RKO (cell line): Measurements from ENCODE around the gene ADAMTS17.

Experiments used
- DNase-seq: peaks from one replicate; pipeline ENCODE4 v3.0.0-alpha.2; 2016; ENCODE audit warnings: low spot score

Gene ADAMTS17

DNA sequence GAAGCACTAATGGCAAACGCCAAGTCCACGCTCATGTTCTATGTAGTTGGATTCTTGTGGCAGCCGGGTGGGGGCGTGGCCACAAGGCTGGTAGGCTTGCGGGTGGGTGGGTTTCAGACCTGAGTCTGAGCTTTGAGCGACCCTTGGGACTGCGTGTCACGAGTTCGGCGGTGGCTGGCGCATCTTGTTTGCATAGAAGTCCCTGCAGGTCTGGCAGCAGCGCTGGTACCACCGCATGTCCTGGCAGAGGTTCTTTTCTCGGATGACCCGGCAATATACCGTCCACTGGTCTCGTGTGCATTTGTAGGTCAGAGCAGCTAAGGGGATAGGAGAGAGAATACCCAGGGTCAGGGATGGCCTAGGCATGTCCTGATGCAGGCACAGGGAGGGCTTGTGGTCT lies 367.5 kb downstream of the ADAMTS17 start:
- no peak for DNase-seq

DNA sequence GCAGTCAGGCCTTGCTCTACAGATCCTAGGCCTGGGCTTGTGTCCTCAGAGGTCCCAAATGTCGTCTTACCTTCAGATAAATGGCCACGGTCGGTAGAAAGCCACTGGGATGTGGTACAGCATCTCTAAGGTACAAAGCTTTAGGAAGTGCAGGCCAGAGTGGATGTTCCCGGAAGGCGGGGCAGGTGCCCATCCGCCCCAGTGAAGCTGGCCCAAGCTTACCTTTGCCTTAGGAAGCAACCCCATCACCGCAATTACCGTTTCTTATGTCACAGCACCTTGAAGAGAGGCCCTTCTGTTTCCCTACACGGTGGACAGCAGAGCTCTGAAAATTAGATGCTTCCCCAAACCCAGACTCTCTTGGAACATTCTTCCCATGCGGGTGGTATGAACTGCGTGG lies 368.4 kb downstream of the ADAMTS17 start:
- no peak for DNase-seq

DNA sequence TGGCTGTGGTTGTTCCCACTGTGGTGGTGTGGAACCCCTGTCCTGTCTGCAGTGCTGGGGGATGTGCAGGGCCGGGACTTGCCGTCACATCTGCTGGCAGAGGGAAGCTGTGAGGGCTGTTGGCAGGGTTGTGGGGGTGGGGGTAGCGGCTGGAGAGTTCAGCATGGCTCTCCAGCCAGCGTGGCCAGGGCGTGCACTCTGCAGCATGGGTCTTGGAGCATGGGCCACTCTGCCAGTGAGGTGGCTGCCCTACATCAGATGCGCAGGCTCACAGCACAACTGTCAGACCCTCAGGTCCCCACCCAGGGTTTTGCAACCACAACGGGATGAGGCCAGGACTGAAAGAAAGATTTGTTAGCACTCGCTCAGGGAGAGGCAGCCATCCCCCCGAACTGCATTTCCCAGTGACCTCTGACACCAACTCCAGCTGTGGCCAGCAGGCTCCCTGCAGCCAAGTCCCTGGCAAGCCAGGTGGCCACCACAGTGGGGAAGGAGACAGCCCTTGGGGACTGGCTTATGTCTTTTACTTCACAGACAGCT lies 370.8 kb downstream of the ADAMTS17 start:
- DNase-seq, result no peak

DNA sequence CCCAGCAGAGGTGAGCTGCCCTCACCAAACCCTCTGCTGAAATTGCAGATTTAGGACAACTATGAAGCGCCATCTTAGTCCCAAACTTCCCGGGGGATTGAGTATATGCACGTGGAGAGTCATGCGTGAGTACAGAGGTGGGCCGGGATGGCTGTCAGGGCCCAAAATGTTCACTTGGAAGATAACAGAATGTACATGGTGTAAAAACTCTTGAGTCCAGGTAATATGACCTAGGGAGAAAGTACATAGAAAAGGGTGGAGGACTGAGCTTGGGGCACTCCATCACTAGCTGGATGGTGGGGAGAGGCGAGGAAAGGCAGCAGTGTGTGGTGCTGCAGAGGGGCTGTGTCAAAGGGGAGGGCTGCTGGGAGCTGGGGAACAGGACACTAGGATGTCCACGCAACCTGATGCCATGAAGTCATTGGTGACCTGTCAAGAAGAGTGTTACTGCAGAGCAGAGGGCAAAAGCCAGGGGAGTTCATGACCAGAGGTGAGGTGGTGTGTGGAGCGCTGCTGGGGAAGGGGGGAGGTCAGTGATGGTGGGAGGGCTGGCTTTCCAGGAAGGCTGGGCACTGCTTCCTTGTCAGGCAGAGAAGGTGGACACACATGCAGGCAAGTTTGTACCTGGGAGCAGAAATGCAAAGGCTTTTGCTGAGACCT lies 372.4 kb downstream of the ADAMTS17 start:
- DNase-seq, result no peak

DNA sequence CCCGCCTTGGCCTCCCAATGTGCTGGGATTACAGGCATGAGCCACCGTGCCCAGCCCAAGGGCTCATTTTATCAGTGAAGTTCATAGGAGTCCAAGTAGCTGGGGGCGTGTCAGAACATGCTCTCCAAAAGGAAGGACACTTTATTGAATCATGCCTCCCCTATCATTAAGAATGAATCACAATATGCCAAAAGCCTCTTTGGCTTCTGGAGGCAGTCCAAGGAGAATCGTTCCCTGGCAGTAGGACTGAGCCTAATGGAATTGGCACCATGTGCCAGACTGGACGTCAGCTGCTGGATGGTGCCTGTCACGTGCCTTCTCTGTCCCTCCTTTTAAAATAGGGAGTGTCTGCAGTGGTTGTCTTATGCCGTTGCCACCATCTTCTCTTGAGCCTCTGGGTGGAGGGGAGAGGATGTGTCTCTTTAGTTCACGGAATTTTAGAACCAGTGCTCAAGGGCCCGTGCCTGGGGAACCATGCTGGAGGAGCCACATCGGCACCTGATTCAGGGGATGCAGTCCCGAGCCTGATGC lies 373.9 kb downstream of the ADAMTS17 start:
- DNase-seq, result peak; percentile 1

DNA sequence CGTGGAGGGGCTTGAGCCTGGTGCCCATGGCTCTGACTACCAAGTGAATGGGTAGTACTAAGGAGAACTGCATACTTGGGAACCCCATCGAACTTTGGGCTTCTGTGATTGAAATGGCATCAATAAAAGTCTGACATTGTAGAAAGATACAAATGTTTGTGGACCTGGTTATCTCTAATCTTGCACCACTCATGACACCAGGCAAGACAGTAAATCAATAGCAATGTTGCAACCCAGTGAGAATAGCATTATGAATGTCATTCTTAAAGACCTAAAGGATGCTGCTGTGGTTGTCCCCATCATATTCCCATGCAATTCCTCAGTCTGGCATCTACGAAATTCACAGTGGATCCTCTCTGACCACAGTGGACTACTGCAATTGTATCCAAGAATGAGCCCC lies 375.0 kb downstream of the ADAMTS17 start:
- no peak for DNase-seq

DNA sequence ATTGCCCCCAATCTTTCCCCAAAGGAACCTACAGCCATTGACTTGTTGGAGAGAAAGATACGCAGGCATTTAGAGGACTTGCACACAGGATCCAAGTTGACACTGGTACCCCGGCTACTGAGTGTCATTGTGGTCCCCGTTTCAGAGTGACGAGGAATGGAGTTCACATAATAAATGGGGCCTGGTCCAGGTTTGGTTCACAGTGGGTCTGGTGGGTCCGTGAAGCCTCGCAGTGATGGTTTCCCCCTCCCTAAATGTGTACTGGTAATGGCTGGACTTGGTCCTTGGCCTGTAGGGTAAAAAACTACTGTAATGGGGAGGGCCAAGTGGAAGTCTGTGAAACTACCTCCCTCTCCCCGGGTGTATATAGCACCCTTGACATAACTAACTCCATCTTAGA lies 376.4 kb downstream of the ADAMTS17 start:
- no peak for DNase-seq

DNA sequence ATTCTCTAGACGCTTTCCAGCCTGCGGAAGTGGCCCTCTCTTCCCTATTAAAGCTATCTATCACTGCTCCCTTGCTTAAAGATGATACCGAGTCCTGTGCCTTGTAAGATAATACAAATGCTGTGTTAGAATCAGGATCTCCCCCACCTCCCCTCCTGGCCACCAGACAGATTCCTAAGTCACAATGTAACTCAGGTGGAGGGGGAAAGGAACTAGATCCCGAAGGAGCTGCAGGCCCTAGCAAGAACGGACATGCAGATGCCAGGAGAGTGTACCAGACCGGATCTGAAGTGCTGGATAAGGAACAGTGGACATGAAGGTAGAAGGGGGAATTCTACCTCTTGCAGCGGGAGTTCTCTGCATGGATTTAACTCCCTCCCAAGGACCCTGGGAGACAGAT lies 377.8 kb downstream of the ADAMTS17 start:
- DNase-seq, result no peak

DNA sequence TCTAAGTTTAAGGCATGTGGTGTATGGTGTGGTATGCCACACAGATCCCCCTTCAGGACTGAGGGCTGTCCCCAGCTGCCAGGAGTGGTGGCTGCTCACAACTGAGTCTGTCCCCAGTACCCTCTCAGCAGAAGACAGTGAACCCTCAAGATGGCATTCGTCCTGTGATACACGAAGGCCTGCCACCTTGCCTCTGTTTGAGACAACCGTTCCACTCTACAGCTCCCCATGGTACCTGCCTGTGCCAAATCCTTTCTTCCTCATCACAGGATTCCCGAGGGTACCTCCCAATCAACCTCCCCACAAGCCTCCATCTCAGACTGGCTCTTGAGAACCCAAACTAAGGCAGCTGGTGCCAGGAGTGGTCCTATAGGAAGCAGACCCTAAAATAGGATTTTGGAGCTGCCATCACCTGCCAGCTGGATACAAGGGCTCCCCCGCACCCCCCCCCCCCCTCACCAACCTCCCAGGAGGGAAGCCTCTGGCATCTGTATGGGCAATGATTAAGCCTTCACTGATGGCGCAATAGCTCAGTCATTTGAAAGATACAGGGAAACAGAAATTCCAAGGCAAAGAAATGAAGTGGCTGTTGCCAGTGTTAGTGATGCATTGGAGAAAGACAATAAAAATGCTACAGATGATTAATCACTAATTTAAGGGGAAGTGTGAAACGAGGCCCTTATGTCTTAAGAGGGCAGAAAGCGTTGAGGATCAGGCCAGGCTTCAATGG lies 378.5 kb downstream of the ADAMTS17 start:
- DNase-seq, result no peak

DNA sequence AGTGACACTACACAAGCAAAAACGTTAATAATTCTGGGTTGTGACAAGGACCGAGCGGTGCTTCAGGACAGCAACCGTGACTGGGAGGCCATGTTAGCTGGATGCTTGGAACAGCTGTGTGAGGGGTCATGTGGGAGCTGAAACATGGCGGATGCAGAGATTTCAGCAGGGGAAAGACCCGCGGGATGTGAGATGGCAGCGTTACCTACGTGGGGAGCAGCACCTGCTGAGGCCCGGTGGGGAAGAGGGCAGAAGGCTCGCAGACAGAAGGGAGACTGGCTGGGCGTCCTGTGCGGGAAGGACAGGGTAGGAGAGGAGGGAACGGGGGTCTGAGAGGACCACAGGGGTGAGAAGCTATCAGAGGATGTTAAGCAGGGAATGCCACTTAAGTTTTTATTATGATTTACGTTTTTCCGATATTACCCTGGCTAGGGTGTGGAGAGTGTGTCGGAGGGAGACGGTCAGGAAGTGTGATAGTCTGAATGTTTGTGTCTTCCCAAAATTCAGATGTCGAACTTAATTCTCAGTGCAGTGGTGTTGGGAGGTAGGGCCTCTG lies 379.7 kb downstream of the ADAMTS17 start:
- no peak for DNase-seq

DNA sequence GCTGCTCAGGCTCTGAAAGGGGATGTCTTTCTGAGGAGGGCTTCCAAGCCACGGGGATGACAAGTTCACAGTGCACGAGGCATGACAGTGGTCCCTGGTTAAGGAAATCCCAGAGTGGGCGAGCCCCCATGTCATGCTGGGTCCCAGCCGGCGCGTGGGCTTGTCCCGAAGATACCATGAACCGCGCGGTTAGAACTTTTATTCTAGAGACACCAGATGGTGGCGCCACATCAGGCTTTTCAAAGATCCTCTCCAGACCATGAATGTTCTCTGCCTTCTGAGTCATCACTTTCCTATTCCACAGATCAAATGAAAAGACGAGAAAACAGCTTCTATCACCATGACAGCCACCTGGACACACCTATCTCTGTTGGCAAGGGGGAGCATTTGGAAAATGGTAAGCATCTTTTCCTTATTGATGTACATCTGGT lies 380.7 kb downstream of the ADAMTS17 start:
- no peak for DNase-seq

DNA sequence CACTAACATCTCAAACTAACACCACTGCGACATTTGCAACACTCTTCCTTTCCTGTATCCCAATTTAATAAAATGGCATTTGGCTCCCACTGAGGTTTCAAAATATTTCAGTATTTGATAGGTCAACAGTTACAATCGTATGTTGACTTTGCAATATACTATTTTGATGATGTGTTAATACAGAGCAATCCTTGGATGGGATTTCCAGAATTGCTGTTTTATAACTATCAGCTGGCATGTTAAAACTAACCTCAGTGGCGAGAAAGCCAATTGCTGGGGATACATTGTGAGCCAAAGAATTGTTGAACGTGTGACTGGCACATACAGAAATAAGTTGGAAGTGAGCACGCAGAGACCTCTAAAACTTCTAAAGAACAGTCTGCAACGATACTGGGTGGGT lies 382.4 kb downstream of the ADAMTS17 start:
- no peak for DNase-seq

DNA sequence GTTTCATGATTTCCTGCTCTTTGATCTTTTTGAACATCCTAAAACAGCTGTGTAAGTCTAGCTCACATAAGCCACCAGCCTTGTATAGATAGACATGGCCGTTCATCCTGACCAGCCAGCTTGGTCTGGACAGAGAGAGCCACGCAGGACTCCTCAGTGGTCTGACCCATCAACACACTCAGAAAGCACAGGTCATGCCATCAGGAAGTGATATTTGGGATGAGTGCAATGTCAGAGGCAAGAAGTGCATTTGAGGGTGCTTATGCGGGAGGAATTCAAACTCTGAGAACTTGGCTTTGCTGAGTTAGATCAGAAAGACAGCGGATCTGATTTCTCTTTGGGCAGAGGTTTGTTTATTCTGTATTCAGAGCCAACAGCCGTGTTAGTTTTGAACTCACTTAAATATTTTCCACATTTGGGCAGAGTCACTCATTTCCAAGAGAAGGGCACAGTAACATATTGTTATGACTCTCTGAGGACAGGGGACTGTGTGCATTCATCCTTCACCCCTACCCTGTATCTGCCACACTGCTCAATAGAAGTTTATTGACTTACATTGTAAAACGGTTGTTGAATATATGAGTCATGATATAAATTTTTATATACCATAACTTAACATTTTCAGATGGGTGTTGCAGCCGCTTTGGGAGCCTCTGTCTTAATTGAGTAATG lies 383.2 kb downstream of the ADAMTS17 start:
- DNase-seq, result no peak

DNA sequence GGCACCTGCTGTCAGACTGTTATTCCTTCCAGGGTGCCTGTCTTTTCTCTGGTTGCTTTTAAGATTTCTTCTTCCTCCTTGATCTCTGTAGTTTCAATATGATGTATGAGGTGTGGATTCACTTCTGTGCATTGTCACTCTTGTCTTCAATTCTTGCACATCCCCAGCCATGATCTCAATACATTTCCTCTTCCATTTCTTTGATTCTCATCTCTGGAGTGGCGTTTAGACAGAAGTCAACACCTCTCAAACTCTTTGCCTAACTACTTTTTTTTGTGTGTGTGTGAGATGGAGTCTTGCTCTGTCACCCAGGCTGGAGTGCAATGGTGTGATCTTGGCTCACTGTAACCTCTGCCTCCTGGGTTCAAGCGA lies 384.1 kb downstream of the ADAMTS17 start:
- DNase-seq, result no peak

DNA sequence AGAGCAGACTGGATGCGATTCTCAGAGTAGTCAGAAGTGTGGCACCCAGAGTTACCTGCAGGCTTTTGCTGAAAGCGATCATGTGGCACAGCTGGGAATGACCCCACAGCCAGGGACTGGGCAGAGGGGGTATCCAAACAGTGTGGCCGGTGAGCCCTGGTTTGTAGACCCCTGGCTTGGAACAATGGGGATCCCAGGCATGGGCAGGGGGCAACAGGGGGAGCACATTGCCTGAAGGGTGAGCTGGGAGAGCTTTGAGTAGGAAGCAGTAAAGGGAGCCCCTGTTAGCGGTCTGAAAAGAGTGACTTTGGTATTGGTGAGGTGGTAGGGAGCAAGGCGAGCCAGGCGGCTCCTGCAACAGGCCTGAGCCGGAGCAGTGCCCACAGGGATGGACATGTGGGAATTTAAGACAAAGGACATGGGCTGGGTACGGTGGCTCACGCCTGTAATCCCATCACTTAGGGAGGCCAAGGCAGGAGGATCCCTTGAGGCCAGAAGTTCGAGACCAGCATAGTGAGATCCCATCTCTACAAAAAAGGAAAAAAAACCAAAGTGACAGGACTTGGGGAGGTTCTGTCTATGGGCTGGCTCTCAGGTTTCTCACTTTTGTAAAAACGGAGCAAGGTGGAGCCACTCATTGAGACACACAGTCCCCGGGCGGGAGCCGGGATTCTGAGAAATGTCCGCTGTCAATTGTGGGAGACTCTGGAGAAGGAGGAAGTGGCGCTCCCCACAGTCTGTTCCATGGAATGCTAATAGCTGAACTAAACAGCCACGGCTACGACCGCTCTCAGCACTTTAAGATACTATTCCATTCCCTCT lies 384.7 kb downstream of the ADAMTS17 start:
- DNase-seq, result no peak

DNA sequence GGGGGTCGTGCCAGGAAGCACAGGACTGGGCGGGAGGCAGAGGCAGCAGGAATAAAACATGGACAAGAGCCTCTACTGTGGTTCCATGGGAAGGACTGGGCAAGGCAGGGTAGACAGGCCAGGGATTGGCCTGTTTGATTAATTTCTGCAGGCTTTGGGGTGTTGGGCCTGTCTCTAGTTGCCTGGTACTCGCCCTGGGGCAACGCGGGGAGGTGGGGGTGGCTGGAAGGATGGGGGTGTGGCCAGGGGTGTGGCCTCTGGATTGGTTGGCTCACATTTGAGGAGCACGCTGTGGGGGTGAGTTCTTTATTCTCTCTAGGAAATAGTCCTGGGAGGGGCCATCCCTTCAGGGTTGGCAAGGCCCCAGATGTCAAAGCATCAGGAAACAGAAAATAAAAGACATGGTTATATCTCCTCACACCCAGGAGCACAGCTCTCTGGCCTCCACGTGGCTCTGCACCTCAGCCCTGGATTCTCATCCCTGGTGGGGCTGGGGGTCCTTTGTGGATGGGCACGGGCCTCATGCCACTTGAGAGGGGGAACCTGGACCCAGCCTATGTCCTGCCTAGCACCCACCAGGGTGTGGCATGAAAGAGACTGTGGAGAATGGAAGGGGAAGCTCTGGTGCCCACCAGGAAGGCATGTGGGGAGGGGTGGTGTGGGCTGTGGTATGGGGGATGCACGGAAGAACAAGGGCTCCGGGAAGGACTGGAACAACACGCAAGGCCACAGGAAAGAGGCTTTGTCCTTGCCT lies 385.6 kb downstream of the ADAMTS17 start:
- no peak for DNase-seq

DNA sequence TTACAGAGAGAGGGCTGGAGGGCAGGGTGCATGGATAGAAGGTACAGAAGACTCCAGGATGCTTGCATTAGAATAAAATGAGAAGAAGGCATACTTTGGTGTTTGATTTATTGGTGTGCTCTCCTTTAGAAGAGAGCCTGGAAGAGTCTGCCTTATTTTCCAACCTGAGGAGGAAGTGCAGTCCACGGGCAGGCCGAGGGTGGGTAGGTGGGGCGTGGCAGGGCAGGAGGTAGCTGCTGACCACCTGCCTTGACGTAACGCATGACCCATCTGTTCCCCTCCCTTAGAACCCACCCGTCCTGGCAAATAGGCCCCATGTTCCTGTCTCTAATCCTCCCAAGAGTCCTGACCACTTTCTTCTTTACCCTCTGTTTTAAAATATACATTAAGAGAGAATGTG lies 386.2 kb downstream of the ADAMTS17 start:
- no peak for DNase-seq

DNA sequence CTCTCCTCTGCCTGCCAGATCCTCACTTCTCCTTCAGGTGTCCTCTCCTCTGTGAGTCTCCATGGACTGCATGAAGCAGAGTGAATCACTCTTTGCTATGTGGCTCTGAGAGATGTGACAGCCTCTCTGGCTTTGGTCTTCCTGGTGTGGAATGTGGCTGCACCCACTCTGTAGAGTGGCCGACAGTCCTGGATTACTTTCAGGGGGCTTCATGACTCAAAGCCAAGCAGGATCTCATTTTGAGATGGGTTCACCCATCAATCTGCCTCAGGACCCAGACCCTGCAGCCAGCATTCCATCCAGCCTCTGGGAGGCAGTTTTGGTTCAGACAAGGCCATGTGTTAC lies 386.6 kb downstream of the ADAMTS17 start:
- DNase-seq, result no peak

DNA sequence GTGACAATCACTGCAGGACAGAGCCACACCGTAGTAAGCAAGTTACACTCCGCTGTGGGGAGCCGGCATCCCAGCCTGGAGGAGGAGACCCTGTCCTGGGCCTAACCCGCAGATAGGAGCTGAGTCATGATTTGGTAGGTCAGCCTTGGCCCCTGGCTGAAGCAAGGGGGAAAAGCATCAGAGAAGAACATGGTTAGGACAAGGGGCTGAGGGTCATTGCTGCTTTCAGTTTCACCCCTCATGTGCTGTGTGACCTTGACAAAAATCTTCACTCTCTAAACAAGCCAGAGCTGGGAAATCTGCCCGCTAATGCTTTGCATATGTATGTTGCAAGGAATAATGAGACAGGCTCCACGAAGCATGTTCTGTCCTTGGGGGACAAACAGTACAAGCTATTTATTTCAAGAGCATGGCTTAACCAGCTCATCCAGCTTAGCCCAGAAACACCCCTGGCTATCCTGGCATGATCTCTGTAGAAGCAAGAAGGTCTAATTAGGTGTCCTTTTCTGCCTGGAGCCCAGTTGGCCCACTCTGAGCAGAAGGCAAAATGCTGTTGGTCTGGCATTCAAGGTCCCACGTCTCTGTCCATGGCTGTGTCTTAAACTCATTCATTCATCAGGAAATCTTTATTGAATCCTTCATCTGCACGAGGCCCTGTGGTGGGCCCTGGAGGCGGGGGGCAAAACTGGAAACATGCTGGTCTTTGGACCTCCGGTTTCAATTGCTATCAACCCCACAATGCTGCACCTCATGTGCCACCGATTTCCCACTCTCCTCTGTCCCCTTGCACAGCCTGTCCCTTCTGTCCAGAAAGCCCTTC lies 387.2 kb downstream of the ADAMTS17 start:
- no peak for DNase-seq

DNA sequence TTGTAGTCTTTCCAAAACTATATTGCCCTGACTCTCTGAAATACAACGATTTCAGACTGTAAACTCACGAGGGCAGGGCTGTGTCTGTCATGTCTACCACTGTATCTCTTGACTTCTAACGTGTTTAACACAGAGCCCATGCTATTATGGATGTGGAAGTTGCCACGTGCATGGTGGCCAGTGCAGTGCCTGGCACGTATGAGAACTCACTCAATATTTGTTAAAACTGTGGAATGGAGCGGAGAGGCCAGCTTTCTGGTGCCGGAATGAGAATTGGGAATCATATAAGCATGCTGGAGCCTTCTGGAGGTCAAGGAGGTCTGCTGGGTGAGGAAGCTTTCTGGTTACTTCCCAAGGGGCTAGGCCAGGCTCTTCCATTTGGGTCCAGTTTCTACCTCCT lies 387.9 kb downstream of the ADAMTS17 start:
- no peak for DNase-seq
